GM10248 (cell line): ENCODE results near the gene UBE2G1.

Experiments
- CTCF ChIA-PET: fragments of 300-600 bp; sonication (Branson Sonifier 250); formaldehyde crosslinking; extraction: SDS; loops from one replicate; lab custom pipeline; 2021; ENCODE audit warnings: antibody characterized with exemption; lab: Yijun Ruan, JAX
- POLR2A ChIA-PET: fragments of 350-650 bp; sonication (Branson Sonifier 250); formaldehyde crosslinking; extraction: SDS; loops from one replicate; lab custom pipeline; 2020; ENCODE audit warnings: antibody characterized with exemption; lab: Yijun Ruan, JAX
- DNase-seq: peaks from one replicate; pipeline ENCODE4 v3.0.0; 2012; ENCODE audit errors: extremely low spot score
- CTCF ChIP-seq: IDR thresholded peaks from 2 replicates; pipeline ENCODE4 v1.5.1; 2012; ENCODE audit warnings: mild to moderate bottlenecking, low read depth; ENCODE audit errors: extremely low read depth, missing control alignments, control extremely low read depth

Gene UBE2G1

GRCh38 chr17:4318186-4318585 is 48.3 kb downstream of the UBE2G1 start:
- no peak for TF ChIP-seq CTCF
- CTCF ChIA-PET = interaction anchor here (0.8 to 2.1 kb wide), 3 partner anchors 14 to 95 kb away, joined by 3 to 6 read pairs (median 4); no protein-coding TSS in a partner anchor
- POLR2A ChIA-PET = no interaction called here
- DNase-seq = no peak

GRCh38 chr17:4317610-4318009 is 48.9 kb downstream of the UBE2G1 start:
- ChIA-PET POLR2A (no interaction called here), CTCF (interaction anchor here (0.8 to 2.1 kb wide), 3 partner anchors 14 to 95 kb away, joined by 3 to 6 read pairs (median 4); no protein-coding TSS in a partner anchor)
- DNase-seq = no peak
- no peak for TF ChIP-seq CTCF

- CTCF ChIA-PET = interaction anchor here (2.1 kb wide), 1 partner anchor 13 kb away, joined by 6 read pairs; no protein-coding TSS in a partner anchor
- no peak for TF ChIP-seq CTCF
- POLR2A ChIA-PET = no interaction called here
- no peak for DNase-seq
These were observed 49.8 kb downstream of the UBE2G1 start for GRCh38 chr17:4316648-4317047.

- CTCF ChIA-PET = interaction anchor here (1.0 kb wide), 1 partner anchor 11 kb away, joined by 4 read pairs; no protein-coding TSS in a partner anchor
- POLR2A ChIA-PET = no interaction called here
- no peak for DNase-seq
- TF ChIP-seq CTCF = no peak
These were observed 51.9 kb downstream of the UBE2G1 start for GRCh38 chr17:4314618-4315017.

- ChIA-PET POLR2A (no interaction called here), CTCF (interaction anchor here (1.0 kb wide), 1 partner anchor 10 kb away, joined by 4 read pairs; no protein-coding TSS in a partner anchor)
- DNase-seq = no peak
- TF ChIP-seq CTCF = no peak
These were observed 52.3 kb downstream of the UBE2G1 start for GRCh38 chr17:4314179-4314578.

- CTCF ChIA-PET = interaction anchor here (0.7 kb wide), 1 partner anchor 9 kb away, joined by 5 read pairs; no protein-coding TSS in a partner anchor
- DNase-seq = no peak
- TF ChIP-seq CTCF = no peak
- POLR2A ChIA-PET = no interaction called here
These were observed 53.0 kb downstream of the UBE2G1 start for GRCh38 chr17:4313221-4314114.
